Activated CD4-positive, CD25-positive, alpha-beta regulatory T cell treated with anti-CD3 and anti-CD28 coated beads, Interleukin-2, amount 50 U/mL, for 72 hours (primary cell): ENCODE data around the gene CTSW.

Experiments
- DNase-seq: peaks from one replicate; pipeline ENCODE4 v3.0.0; 2021

The CTSW gene

DNA sequence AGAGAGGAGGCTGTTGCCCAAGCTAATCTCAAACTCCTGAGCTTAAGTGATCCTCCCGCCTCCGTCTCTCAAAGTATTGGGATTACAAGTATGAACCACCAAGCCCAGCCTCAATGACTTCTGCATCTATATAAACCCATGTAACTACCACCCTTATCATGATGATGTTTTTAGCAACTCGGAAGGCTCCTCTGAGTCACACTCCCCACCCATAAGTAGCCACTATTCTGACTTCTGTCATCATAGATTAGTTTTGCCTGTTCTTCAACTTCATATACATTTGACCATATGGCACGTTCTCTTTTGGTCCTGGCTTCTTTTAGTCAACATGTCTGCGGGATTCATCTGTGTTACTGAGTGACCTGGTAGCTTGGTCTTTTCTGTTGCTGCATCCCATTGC, 27.0 kb downstream of the CTSW start:
- no peak for DNase-seq

DNA sequence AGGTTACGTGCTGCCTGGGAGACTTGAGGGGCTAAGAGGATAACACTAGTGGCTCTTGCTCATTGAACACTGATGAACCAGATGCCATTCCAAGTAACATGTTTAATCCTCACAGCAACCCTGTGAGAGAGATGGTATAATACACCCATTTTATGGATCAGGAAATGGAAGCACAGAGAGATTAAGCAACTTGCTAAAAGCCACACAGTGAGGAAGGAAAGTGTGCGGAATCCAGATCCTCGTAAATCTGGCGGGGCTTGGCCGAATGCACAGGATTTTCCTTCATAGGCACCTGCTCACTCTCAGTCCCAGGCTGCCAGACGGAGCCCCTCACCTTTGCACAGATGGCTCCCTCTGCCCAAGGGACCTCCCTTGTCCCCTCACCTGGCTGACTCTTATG, 28.2 kb downstream of the CTSW start:
- DNase-seq, result no peak

DNA sequence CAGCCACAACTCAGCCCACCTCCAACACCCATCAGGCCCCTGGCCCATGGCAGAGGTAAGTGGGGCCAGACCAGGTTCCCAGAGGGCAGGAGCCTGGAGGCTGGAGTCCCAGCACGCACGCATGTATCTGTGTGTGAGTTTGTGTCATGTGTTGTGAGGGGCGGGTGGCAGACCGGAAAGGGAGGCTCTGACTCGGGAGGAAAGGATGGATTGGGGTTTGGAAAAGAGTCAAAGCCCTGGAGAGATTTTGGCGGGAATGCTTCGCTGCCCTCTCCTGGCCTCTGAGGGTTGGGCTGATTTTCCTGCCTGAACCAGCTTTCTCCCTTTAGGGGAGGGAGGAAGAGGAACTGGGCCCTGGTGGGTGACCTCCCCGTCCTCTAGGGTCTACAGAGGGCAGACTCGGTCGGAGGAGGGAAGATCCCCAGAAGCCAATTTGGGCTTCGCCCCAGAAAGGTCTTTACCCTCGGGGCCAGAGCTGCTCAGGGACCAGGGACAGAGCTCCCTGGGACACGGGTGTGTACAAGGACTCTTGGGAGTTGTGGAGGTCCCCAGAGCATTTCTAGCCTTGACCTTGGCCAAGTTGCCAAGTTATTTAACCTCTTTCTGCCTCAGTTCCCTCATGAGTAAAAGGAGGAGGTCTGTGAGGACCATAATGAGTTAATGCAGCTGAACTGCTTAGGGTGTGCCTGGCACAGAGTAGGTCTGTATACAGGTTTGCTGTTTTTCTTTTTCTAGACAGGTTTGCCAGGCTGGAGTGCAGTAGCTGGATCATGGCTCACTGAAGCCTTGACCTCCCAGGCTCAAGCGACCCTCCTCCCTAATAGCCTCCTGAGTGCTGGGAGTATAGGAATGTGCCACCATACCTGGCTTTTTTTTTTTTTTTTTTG, 32.3 kb downstream of the CTSW start:
- no peak for DNase-seq

- DNase-seq, result no peak
Observed at GRCh38 chr11:65912845-65913244, 33.2 kb downstream of the CTSW start.

DNA sequence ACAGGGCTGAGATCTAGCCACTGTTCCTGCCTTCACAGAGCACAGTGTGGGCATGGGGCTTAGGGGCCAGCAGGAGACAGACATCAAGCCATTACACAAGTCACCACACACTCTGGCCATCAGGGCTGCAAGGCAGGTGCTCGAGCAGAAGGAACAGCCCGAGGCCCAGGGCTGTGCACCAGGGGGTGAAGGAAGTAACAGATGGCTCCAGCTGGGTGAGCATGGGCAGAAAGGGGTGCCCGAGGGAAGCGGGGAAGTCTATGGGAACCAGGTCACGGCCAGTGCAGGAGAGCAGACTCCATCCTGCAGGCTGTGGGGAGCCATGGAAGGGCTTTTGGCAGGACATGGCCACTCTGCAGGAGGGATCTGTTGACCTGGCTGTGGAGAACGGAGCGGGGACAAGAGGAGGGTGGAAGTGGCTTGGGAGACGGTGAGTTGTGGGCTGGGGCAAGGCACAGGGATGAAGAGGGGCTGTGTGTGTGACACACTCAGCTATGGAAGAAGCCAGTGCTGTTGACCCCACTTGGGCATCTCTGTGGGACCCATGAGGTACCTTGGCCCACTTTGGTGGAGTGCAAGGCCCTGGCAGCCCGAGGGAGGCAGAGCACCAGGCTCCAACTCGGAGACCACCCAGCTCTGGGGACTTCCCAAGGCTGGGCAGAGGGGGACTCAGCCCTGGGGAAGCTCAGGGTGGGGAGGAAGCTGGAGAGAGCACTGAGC, 35.6 kb downstream of the CTSW start:
- DNase-seq, result no peak

DNA sequence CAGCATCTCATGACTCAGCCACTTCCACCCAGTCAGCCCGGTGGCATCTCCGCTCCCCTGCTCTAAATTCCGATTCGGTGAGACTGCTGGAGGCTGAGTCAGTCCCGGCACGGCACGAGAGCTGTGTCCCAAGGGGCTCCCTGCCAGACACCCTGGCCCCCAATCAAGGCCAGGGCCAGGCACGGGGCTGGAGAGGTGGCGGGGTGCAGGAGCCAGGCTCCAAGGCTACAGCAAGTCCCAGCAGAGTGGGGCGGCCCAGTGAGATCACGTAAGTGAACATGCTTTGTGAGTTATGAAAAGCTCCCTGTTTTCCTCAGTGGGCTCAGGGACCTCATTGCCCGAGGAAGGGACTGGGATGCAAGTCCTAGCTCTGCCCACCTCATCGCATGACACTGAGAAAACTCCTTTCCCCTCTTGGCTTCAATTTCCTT, 36.2 kb downstream of the CTSW start:
- no peak for DNase-seq

DNA sequence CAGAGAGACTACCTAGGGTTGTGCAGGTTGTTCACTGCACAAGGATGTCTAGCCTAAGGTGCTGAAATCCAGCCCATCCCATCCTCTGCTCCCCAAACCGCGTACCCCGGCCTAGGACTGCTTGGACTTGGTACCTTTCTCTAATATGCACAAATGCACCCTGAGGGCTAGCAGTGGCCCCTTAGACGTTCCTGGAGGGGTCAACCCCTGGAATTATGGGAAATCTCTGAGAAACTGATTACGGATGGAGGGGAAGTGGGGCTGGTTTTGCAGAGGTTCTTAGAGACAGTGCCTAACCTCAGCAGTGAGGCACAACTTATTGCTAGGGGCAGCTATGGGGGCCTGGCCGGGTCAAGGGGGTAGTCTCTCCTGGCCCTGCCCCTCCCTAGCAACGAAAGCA, 36.8 kb downstream of the CTSW start:
- DNase-seq, result no peak

- no peak for DNase-seq
Observed at GRCh38 chr11:65917077-65917433, 37.4 kb downstream of the CTSW start.

DNA sequence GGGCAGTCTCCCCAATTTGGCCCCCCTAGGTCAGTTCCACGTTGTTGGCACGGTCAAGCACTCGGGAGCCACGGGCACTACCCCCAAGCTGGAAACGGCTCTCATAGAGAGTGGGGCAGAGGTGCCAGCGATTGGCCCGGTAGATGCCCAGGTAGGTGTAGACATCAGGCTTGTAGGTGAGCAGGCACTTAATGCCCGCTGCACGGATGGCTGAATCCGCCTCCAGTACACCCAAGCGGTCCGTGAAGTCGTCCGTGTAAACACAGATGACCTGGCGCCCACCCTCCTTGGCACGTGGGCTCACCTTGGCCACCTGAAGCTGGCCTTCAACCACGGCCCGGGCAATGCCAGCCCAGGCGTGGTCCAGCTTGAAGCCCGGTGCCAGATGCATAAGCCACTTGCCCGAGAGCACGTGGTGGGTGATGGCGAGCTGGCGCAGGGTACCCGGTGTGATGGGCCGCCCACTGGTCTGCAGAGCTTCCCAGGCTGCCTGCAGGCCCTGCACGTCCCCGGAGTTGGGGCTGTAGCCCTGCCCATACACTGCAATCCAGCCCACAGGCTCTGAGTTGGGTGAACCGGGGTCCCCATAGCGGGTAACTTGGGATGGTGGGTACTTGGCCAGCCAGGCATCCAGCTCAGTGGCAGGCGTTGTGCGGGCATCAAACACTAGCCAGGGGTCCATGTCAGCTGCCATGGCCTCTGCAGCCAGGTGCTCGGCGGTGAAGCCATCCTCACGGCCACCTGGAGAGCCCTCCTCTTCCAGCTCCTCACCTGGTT, 38.0 kb downstream of the CTSW start:
- no peak for DNase-seq

GRCh38 chr11:65918211-65919140, 38.8 kb downstream of the CTSW start, which contains the start of gene C11orf68:
Gene C11orf68, minus strand, starts transcription at chr11:65919062. Its CDS starts 31 bp downstream, at chr11:65919031.
- DNase-seq, result no peak

DNA sequence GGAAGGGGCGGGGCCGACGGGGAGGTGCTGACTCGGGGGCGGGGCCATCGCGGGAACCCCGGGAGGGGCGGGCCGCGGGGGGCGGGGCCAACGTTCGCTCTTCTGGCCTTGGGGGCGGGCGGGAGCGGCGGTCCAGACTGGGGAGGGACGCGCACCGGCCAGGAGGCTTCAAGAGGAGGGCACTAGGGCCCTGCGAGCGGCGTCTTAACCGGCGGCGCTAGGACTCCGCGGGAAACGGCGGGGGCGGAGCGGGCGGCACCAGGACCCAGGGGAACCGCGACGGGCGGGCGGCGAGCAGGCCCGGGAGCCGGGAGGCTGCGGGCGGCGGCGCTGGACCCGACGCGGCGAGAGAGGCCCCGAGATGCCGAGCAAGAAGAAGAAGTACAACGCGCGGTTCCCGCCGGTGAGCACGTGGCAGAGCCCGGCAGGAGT, 39.5 kb downstream of the CTSW start, which contains the start of gene DRAP1:
TSS of gene DRAP1 (plus strand) at position 286 of the 432 bp plus-strand sequence. CDS start at position 362, 76 bp downstream.
- peak; percentile 96 for DNase-seq

DNA sequence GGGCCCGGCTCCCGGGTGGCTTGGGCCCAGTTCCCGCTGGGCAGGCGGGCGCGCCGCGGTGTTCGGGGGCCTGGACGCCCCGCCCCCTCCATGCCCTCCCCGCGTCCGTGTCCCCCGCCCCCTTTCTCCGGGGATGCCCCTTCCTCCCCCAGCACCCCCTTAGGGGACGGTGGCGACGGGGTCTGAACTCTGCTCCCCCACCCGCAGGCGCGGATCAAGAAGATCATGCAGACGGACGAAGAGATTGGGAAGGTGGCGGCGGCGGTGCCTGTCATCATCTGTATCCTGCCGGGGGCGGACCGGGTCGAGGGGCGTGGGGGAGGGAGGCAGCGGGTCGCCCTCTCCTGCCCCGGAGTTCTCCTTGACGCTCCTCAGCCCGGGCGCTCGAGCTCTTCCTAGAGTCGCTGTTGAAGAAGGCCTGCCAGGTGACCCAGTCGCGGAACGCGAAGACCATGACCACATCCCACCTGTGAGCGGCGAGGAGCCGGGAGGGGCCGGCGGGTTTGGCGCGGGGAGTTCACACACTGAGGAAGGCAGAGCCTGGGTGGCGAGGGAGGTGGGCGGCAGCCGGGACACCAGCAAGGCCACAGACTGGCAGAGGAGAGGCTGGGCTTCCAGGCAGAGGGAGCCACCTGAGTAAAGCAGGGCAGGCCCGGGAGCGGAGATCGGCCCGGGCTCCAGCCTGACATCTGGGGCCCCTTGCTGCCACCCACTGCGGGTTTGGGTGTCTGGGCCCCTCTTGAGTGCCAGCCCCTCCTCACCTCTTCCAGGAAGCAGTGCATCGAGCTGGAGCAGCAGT, 40.1 kb downstream of the CTSW start:
- no peak for DNase-seq

- no peak for DNase-seq
Observed at GRCh38 chr11:65920372-65920802, 40.8 kb downstream of the CTSW start.

DNA sequence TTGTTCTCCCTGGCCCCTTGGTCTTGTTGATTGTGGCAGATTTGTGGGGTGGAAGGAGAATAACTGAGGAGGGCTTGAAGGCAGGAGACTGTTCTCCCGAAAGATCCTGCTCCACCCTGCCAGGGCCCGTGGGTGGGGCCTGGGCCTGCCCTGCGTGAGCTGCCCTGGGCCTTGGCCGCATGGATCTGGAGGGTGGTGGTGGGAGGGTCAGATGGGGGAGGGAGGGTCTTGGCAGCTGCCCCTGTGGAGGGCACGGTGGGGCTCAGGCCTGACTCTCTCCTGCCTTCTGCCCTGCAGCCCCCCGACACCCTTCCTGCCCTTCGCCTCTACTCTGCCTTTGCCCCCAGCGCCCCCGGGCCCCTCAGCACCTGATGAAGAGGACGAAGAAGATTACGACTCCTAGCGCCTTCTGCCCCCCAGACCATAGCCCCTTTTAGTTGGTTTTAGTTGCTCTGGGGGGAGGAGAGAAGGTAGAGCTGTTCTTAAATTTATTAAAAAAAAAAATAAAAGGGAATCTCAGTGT, 41.5 kb downstream of the CTSW start:
- DNase-seq, result no peak

- no peak for DNase-seq
Observed at GRCh38 chr11:65921876-65922275, 42.2 kb downstream of the CTSW start.

GRCh38 chr11:65922565-65922964, 42.9 kb downstream of the CTSW start:
- no peak for DNase-seq

- no peak for DNase-seq
Observed at GRCh38 chr11:65925397-65925796, 45.8 kb downstream of the CTSW start.

DNA sequence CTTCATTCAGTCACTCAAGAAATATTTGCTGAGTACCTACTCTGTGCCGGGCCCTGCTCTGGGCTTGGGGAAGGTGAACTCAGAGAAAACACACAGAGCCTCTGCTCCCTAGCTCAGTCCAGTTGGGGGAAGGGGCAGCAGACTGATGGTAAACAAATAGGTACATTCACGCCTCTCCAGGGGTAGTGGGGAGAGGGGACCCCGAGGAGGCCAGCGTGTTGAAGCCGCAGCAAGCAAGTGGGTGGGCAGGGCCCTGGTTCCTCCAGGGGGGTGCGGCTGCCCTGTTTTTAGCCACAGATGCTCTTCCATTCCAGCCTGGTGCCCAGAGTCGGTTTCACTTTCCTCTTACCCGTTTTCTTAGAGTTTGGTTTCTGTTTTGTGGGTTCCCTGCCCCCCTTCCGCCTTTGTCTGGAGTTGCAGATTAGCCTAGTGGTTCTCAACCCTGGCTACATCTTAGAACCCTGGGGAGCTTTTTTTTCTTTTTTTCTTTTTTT, 48.3 kb downstream of the CTSW start:
- DNase-seq, result peak; percentile 60

- no peak for DNase-seq
Observed at GRCh38 chr11:65928667-65929066, 49.0 kb downstream of the CTSW start.

DNA sequence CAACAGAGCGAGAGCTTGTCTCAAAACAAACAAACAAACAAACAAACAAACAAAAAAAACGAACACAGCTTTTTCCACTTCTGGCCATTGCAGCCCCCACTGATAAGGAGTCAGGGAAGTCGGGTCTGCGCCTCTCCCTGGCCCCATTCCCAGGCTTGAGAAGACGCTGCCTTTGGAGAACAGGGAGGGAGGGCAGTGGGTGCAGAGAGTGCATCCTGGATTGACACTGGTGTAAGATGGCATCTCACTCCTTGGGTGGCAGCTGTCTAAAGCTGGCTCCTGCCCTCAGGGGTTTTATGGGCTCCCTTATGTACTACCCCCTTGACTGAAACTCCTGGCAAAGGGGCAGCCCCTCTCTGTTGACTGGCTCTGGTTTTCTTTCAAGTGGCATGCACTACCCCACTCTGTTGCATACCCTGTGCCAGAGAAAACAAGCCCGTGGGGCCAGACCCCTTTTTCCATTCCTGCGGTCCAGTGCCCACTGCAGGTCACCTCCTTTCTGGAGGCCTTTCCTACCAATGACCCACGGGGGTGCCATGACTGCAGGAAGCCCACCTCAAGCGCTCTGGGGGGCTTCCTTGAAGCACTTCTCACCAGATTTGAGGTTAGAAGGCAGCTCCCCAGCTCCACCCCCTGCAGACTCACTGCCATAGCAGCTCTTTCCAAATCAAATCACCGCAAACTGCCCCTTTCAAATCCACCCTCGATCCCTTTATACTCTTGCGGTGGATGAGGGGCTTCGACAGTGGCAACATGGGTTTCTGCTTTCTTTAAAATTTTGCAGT, 52.3 kb downstream of the CTSW start:
- DNase-seq, result no peak
